OCI-LY1 (cell line): ENCODE results near the gene P3H2.

Source experiments
- CTCF ChIP-seq: fragments of 200-600 bp; sonication (generic), shearing (Covaris generic); IDR thresholded peaks from 2 replicates; pipeline ENCODE4 v1.5.1; 2017; ENCODE audit warnings: mild to moderate bottlenecking, antibody characterized with exemption, low read length, moderate library complexity, mixed read lengths
- EZH2 ChIP-seq: fragments of 200-600 bp; sonication (generic), shearing (Covaris generic); IDR thresholded peaks from 2 replicates; pipeline ENCODE4 v1.8.0; 2017; ENCODE audit warnings: borderline replicate concordance, mixed run types, mild to moderate bottlenecking, antibody characterized with exemption, low read length, moderate library complexity, mixed read lengths

- TF ChIP-seq CTCF (no peak), EZH2 (no peak)
Observed at GRCh38 chr3:190026154-190026553, 94.5 kb downstream of the P3H2 start.
